Fibroblast of mammary gland (primary cell): ENCODE measurements around the gene RAB31.

Source experiments
- DNase-seq: peaks from one replicate; pipeline ENCODE4 v3.0.0-alpha.2; 2010; ENCODE audit warnings: low read depth
- H3K4me3 ChIP-seq: 2 replicates; pipeline ENCODE4 v1.5.1; 2011; ENCODE audit warnings: low read depth, mild to moderate bottlenecking, low read length, moderate library complexity; ENCODE audit not compliant: control insufficient read depth
- TF ChIP-seq, protein P1 (sequence below): conservative IDR thresholded peaks from 2 replicates; pipeline ENCODE4 v1.5.1; 2011; ENCODE audit warnings: low read depth, low read length, inconsistent platforms; ENCODE audit not compliant: control insufficient read depth, insufficient read depth

The RAB31 gene

DNA sequence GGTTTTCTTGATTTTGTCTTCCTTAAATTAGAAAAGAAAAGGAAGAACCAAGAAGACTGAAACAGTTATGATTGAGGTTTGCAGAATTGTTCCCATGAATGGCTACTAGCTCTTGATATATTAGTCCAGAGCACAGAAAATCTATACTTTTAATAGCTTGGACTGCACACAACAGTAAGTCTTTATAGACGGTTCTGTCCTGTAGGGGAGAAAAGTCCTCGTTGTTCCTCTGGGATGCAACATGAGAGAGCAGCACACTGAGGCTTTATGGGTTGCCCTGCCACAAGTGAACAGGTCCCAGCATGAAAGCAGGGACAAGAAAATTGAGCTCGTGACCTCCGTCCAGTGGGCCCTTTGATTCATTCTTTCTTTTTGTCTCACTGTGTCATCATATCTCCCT is 41.5 kb downstream of the RAB31 start:
- TF ChIP-seq, protein P1, sequence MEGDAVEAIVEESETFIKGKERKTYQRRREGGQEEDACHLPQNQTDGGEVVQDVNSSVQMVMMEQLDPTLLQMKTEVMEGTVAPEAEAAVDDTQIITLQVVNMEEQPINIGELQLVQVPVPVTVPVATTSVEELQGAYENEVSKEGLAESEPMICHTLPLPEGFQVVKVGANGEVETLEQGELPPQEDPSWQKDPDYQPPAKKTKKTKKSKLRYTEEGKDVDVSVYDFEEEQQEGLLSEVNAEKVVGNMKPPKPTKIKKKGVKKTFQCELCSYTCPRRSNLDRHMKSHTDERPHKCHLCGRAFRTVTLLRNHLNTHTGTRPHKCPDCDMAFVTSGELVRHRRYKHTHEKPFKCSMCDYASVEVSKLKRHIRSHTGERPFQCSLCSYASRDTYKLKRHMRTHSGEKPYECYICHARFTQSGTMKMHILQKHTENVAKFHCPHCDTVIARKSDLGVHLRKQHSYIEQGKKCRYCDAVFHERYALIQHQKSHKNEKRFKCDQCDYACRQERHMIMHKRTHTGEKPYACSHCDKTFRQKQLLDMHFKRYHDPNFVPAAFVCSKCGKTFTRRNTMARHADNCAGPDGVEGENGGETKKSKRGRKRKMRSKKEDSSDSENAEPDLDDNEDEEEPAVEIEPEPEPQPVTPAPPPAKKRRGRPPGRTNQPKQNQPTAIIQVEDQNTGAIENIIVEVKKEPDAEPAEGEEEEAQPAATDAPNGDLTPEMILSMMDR, result no peak
- no peak for DNase-seq
- no peak overlapping the region for H3K4me3 ChIP-seq

GRCh38 chr18:9750112-9750511 is 42.0 kb downstream of the RAB31 start:
- no peak overlapping the region for H3K4me3 ChIP-seq
- no peak for DNase-seq
- TF ChIP-seq, protein P1, result no peak

DNA sequence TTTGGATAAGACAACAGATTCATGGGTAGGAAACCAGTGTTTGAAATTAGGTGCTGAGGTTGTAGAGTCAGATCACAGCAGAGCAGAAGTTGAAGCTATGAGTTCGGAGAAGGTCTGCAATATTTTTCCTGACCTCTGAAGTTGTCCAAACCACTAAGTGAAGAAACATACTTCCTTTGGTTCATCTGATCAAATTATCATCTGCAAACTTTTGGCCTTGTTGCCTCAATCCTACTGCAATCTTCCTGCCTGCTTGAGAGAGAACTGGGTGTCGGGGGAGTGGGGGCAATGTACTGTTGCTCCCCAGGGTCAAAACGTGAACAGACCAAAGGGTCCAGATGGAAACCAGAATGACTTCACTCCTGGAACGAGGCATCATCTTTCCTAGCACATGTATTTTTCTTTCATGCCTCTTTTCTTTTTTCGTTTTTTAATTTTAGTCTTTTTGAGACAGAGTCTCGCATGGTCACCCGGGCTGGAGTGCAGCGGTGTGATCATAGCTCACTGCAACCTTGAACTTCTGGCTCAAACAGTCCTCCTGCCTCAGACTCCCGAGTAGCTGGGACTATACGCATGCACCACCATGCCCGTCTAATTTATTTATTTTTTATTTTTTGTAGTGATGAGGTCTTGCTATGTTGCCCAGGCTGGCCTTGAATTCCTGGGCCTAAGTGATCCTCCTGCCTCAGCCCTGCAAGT is 42.7 kb downstream of the RAB31 start:
- no peak overlapping the region for H3K4me3 ChIP-seq
- no peak for DNase-seq

DNA sequence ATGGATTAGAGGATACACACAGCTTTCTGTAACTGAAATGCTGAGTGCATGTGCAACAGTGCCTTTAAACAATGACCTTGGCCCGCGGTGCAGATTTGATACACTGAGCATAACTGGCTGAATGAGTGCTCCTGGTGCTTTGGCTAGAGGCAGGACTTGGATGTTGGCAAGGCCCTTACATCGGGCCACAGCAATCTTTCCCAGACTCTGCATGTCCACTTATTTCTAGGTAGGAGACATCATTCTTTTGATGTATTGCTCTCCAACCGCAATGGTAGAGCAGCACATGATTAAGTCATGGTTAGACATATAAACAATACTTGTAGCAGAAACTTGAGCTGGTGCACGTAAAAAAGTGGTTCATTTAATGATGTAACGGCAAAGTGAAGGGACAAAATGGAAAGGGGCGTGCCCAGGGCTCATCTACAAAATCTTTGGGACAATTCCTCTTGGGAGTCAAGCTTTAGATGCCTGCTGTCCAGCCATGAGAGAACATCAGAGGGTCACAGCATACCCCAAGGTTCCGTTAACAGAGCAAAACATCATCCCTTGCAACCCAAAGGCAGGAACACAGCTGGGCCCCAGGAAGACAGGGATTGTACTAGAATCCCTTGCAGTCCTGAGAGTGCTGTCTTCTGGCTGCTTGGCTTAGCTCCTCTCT is 43.4 kb downstream of the RAB31 start:
- DNase-seq, result no peak
- no peak overlapping the region for H3K4me3 ChIP-seq
- TF ChIP-seq, protein P1, result no peak

More for the DNA sequence above, 42.7 kb downstream of the RAB31 start:
- TF ChIP-seq, protein P1, result no peak

- H3K4me3 ChIP-seq, result no peak overlapping the region
- DNase-seq, result peak; percentile 27
- TF ChIP-seq, protein P1, result no peak
Observed at GRCh38 chr18:9753846-9754245, 45.7 kb downstream of the RAB31 start.

DNA sequence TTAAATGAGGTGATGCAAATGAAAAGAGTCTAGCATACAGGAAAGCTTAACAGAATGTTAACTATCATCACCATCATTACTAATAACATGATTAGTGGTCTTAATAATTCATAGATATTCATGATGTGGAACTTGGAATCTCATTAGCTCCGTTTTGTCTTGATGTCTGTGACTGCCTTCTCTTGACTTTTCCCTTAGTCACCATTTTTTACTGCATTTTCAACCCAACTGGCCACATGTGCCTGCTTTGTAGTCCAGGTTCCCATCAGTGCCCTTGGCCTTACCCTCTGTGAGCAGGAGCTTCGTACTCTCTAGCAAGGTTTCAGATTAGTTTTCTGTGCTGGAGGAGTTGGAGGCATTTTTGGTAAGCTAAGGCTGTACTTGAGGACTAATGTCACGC is 47.0 kb downstream of the RAB31 start:
- no peak for DNase-seq
- H3K4me3 ChIP-seq, result no peak overlapping the region
- TF ChIP-seq, protein P1, result no peak

- no peak overlapping the region for H3K4me3 ChIP-seq
- no peak for DNase-seq
- TF ChIP-seq, protein P1, result no peak
Observed at GRCh38 chr18:9755615-9756014, 47.5 kb downstream of the RAB31 start.
